K562 (cell line): ENCODE data around the gene IGFBPL1. TPM values are rescaled to one million over a fixed set of nuclear protein-coding genes. Genes with fewer than 3 reads are reported as not detected.

Experiments
- ATF1 ChIP-seq, 2 experiments: fragments of 450-650 bp in 1 of 2; IDR thresholded peaks; 2 replicates each; pipeline ENCODE4 v1.6.1; 2016; ENCODE audit warnings: missing compliant biosample characterization in 1 of 2, missing genetic modification characterization in 1 of 2
- CREB1 ChIP-seq, 2 experiments: sonication (generic) in 1 of 2; formaldehyde crosslinking in 1 of 2; IDR thresholded peaks; 2 replicates each; pipeline versions ENCODE4 v1.6.1 to v1.8.0; 2012 to 2022; ENCODE audit warnings: inconsistent platforms in 1 of 2, mild to moderate bottlenecking in 1 of 2, missing genetic modification reagents in 1 of 2, moderate library complexity in 1 of 2
- HIVEP1 ChIP-seq: fragments of 250-450 bp; sonication (Bioruptor Pico); IDR thresholded peaks from 2 replicates; pipeline ENCODE4 v1.4.0; 2020; ENCODE audit warnings: mild to moderate bottlenecking
- MAFK ChIP-seq: IDR thresholded peaks from 2 replicates; pipeline ENCODE4 v1.6.1; 2011; ENCODE audit warnings: low read length, improper control_type of control experiment
- MYC ChIP-seq, 2 experiments: fragments of 250-450 bp in 1 of 2; sonication (Bioruptor Pico) in 1 of 2; IDR thresholded peaks; 2 replicates each; pipeline versions ENCODE4 v1.5.1 to v1.6.1; 2012 to 2021; ENCODE audit warnings: low read depth in 2 of 2, borderline replicate concordance in 1 of 2, improper control_type of control experiment in 1 of 2, low read length in 1 of 2, mild to moderate bottlenecking in 1 of 2, moderate library complexity in 1 of 2
- ZNF3 ChIP-seq: fragments of 250-450 bp; sonication (Bioruptor Pico); IDR thresholded peaks from 2 replicates; pipeline ENCODE4 v1.5.0; 2021; ENCODE audit warnings: mild to moderate bottlenecking, moderate library complexity
- ZNF507 ChIP-seq: conservative IDR thresholded peaks from 2 replicates; pipeline ENCODE4 v1.6.1; 2017; ENCODE audit warnings: missing genetic modification characterization, missing compliant biosample characterization
- ZNF75A ChIP-seq: fragments of 450-650 bp; formaldehyde crosslinking; IDR thresholded peaks from 2 replicates; pipeline ENCODE4 v1.4.0; 2020; ENCODE audit warnings: mild to moderate bottlenecking
- polyA plus RNA-seq, 8 experiments: library from polyadenylated mRNA; depleted of rRNA in 4 of 8; stranded (reverse) in 5 of 8; unstranded in 3 of 8; fragments of >200 nt; fragmentation: Nextera tagmentation in 2 of 8; fragmentation: Illumina TruSeq in 1 of 8; extraction: Ambion mirVana in 2 of 8; extraction: Trizol in 1 of 8; gene quantifications; 2 replicates each; pipeline versions ENCODE4 v1.2.1 to v1.2.3, GENCODE V29; 2011 to 2014; ENCODE audit warnings: inconsistent platforms in 1 of 8, missing spikeins in 1 of 8
- total RNA-seq, 7 experiments: library from RNA; depleted of rRNA in 6 of 7; stranded (reverse); fragments of >200 nt in 6 of 7; fragmentation: Illumina TruSeq in 2 of 7; extraction: Trizol in 2 of 7; gene quantifications; 2 replicates each; pipeline versions ENCODE4 v1.2.1 to v1.2.3, GENCODE V29; 2011 to 2021; ENCODE audit warnings: low replicate concordance in 1 of 7
- TF ChIP-seq, protein P1 (sequence below), 3 experiments: IDR thresholded peaks in 2 of 3; conservative IDR thresholded peaks in 1 of 3; 2 replicates each; pipeline ENCODE4 v1.5.1; 2011 to 2012; ENCODE audit warnings: low read length in 3 of 3, mild to moderate bottlenecking in 3 of 3, control low read depth in 2 of 3, improper control_type of control experiment in 1 of 3, inconsistent platforms in 1 of 3, low read depth in 1 of 3, mixed read lengths in 1 of 3, moderate library complexity in 1 of 3; ENCODE audit not compliant: insufficient read depth in 2 of 3

IGFBPL1 gene
- total and polyA plus RNA-seq, 9 of the 15 experiments (the other 6 are each of a cell fraction or from before 2014, with no cell fraction given) = not detected

GRCh38 chr9:38362852-38363588, 61.2 kb downstream of the IGFBPL1 start (continued):
- TF ChIP-seq CREB1 (IDR thresholded peaks at IDR 0.05) = no peak
- no peak for TF ChIP-seq CREB1 (CRISPR knock-in tag; IDR thresholded peaks at IDR 0.05)
- TF ChIP-seq HIVEP1 (CRISPR knock-in tag) = no peak
- no peak for TF ChIP-seq ZNF507 (tag)
- peak; percentile 54; the same call in 1 of the 2 replicates for TF ChIP-seq MYC (IDR thresholded peaks at IDR 0.05; ENCODE audit: low read depth, low read length)
- TF ChIP-seq MYC (CRISPR knock-in tag; IDR thresholded peaks at IDR 0.05; ENCODE audit: borderline replicate concordance, low read depth) = no peak
- TF ChIP-seq, protein P1, sequence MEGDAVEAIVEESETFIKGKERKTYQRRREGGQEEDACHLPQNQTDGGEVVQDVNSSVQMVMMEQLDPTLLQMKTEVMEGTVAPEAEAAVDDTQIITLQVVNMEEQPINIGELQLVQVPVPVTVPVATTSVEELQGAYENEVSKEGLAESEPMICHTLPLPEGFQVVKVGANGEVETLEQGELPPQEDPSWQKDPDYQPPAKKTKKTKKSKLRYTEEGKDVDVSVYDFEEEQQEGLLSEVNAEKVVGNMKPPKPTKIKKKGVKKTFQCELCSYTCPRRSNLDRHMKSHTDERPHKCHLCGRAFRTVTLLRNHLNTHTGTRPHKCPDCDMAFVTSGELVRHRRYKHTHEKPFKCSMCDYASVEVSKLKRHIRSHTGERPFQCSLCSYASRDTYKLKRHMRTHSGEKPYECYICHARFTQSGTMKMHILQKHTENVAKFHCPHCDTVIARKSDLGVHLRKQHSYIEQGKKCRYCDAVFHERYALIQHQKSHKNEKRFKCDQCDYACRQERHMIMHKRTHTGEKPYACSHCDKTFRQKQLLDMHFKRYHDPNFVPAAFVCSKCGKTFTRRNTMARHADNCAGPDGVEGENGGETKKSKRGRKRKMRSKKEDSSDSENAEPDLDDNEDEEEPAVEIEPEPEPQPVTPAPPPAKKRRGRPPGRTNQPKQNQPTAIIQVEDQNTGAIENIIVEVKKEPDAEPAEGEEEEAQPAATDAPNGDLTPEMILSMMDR (IDR thresholded peaks at IDR 0.05 in 2 of 3, conservative IDR thresholded peaks at IDR 0.05 in 1 of 3; ENCODE audit: insufficient read depth in 2 of 3, low read depth in 1 of 3, low read length in 3 of 3) = peak; percentile 69 to 91 (median 86)
- TF ChIP-seq ZNF75A = no peak
- TF ChIP-seq MAFK = 0 out of 2 replicates have a peak, but pooled peaks have one; percentile 3
- no peak for TF ChIP-seq ATF1 (CRISPR knock-in tag; IDR thresholded peaks at IDR 0.05)
- TF ChIP-seq ATF1 (tag; IDR thresholded peaks at IDR 0.05) = 0 out of 2 replicates have a peak, but pooled peaks have one; percentile 11
- no peak for TF ChIP-seq ZNF3 (CRISPR knock-in tag)
- TF ChIP-seq, all 486 proteins: peak for 14
